Lower leg skin (tissue), 4 donors: ENCODE measurements around the gene CYGB. TPM values are rescaled to one million over a fixed set of nuclear protein-coding genes. Genes with fewer than 3 reads are reported as not detected.

Source experiments
- DNase-seq, 2 donors: peaks; one replicate each; pipeline ENCODE4 v3.0.0-alpha.2; 2019; ENCODE audit warnings: low spot score in 2 of 2
- H3K4me3 ChIP-seq: fragments of 200-600 bp; sonication (generic); 2 replicates; pipeline ENCODE4 v1.5.1; 2017; ENCODE audit warnings: mild to moderate bottlenecking, low read depth; ENCODE audit not compliant: poor library complexity, severe bottlenecking
- CTCF ChIP-seq, 3 donors: fragments of 450-650 bp; IDR thresholded peaks; one replicate each; pipeline ENCODE4 v1.5.1; 2016; ENCODE audit warnings: antibody characterized with exemption in 3 of 3, mild to moderate bottlenecking in 3 of 3, moderate library complexity in 2 of 3
- POLR2A ChIP-seq, 2 donors: fragments of 450-650 bp; IDR thresholded peaks; one replicate each; pipeline ENCODE4 v1.6.1; 2016 to 2017; ENCODE audit warnings: antibody characterized with exemption in 2 of 2, mild to moderate bottlenecking in 1 of 2, moderate library complexity in 1 of 2
- WGBS, 2 donors: methylation state at CpG; one replicate each; pipeline ENCODE4 v1.1.5; 2018; 5-methylcytosine and 5-hydroxymethylcytosine counted together
- intact Hi-C: fragments of 100-400 bp; cut with DNase I; formaldehyde crosslinking; loops from one replicate; pipeline ENCODE4 v1.15.0; 2023; ENCODE audit warnings: low total_unique reads
- total RNA-seq, 4 donors: library from RNA; depleted of rRNA; stranded (reverse); fragments of >200 nt; gene quantifications; one replicate each; pipeline ENCODE4 v1.1.0, GENCODE V29; 2016

CYGB gene
- total RNA-seq, 4 donors from 2014 or later = 9.7 to 14.4 (median 10.7) TPM

DNA sequence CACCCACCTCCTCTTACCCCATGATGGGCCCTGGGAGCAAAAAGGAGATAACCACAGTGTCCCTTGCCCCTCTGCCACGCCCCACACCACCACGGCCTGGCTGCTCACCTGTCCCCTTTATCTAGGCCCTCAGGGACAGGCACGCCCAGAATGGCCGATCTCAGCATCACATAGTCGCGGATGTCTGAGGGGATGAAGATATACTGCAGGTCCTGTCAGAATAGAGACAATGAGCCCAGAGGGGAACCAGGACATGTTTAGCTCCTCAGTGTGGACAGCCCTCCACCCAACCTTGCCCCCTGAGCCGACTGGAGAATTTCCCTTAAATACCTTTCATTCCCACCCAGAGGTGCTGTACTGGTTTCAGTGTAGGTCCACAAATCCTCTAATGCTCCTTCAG is 32.9 kb upstream of the CYGB start:
- no peak overlapping the region for H3K4me3 ChIP-seq
- WGBS, 2 donors = 82 to 91% methylated on average over 7 of the region's 7 CpGs
- DNase-seq = no peak
- intact Hi-C loops = no loop called here
- no peak for TF ChIP-seq CTCF (IDR thresholded peaks at IDR 0.05)
- TF ChIP-seq POLR2A (IDR thresholded peaks at IDR 0.05) = no peak

- TF ChIP-seq POLR2A (IDR thresholded peaks at IDR 0.05) (no peak), CTCF (IDR thresholded peaks at IDR 0.05) (no peak)
- 68 to 70% methylated on average over 13 to 18 of the region's 18 CpGs for WGBS, 2 donors
- intact Hi-C loops = no loop called here
- no peak overlapping the region for H3K4me3 ChIP-seq
- no peak for DNase-seq
These were observed 32.2 kb upstream of the CYGB start for GRCh38 chr17:76569607-76570279.

- TF ChIP-seq CTCF (IDR thresholded peaks at IDR 0.05) (no peak), POLR2A (IDR thresholded peaks at IDR 0.05) (no peak)
- no peak for DNase-seq
- WGBS, 2 donors = 31 to 48% methylated on average over 17 to 19 of the region's 19 CpGs
These were observed 31.3 kb upstream of the CYGB start for GRCh38 chr17:76568811-76569221.

GRCh38 chr17:76567634-76568432 is 30.3 kb upstream of the CYGB start:
- TF ChIP-seq CTCF (IDR thresholded peaks at IDR 0.05) (no peak), POLR2A (IDR thresholded peaks at IDR 0.05) (no peak)
- intact Hi-C loops = no loop called here
- 47 to 63% methylated on average over 13 to 14 of the region's 14 CpGs for WGBS, 2 donors
- no peak overlapping the region for H3K4me3 ChIP-seq
- DNase-seq = peak in 1 of 2 donors; percentile 46

More at GRCh38 chr17:76568811-76569221, 31.3 kb upstream of the CYGB start:
- intact Hi-C loops = no loop called here
- no peak overlapping the region for H3K4me3 ChIP-seq

- intact Hi-C loops = no loop called here
- WGBS, 2 donors = 50 to 59% methylated on average over 5 of the region's 5 CpGs
- TF ChIP-seq POLR2A (IDR thresholded peaks at IDR 0.05) = no peak
- TF ChIP-seq CTCF (IDR thresholded peaks at IDR 0.05) = no peak
- H3K4me3 ChIP-seq = no peak overlapping the region
- DNase-seq = no peak
These were observed 29.5 kb upstream of the CYGB start for GRCh38 chr17:76566988-76567431.
